ENCODE measurements around the gene SON.
"Not testable (repeated sequence)": the region's sequence is repeated elsewhere in the genome, so short reads cannot be mapped to it uniquely, and the experiment has no call there.

The SON gene

DNA sequence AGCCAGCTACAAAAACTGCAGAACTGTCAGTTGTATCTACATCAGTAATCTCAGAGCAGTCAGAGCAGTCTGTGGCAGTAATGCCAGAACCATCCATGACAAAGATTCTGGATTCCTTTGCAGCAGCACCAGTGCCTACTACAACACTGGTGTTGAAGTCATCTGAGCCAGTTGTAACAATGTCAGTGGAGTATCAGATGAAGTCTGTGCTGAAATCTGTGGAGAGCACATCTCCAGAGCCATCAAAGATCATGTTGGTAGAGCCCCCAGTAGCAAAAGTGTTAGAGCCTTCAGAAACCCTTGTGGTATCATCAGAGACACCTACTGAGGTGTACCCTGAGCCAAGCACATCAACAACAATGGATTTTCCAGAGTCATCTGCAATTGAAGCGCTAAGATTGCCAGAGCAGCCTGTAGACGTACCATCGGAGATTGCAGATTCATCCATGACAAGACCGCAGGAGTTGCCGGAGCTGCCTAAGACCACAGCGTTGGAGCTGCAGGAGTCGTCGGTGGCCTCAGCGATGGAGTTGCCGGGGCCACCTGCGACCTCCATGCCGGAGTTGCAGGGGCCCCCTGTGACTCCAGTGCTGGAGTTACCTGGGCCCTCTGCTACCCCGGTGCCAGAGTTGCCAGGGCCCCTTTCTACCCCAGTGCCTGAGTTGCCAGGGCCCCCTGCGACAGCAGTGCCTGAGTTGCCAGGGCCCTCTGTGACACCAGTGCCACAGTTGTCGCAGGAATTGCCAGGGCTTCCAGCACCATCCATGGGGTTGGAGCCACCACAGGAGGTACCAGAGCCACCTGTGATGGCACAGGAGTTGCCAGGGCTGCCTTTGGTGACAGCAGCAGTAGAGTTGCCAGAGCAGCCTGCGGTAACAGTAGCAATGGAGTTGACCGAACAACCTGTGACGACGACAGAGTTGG, 7.3 kb downstream of the SON start:
- no peak for DNase-seq

DNA sequence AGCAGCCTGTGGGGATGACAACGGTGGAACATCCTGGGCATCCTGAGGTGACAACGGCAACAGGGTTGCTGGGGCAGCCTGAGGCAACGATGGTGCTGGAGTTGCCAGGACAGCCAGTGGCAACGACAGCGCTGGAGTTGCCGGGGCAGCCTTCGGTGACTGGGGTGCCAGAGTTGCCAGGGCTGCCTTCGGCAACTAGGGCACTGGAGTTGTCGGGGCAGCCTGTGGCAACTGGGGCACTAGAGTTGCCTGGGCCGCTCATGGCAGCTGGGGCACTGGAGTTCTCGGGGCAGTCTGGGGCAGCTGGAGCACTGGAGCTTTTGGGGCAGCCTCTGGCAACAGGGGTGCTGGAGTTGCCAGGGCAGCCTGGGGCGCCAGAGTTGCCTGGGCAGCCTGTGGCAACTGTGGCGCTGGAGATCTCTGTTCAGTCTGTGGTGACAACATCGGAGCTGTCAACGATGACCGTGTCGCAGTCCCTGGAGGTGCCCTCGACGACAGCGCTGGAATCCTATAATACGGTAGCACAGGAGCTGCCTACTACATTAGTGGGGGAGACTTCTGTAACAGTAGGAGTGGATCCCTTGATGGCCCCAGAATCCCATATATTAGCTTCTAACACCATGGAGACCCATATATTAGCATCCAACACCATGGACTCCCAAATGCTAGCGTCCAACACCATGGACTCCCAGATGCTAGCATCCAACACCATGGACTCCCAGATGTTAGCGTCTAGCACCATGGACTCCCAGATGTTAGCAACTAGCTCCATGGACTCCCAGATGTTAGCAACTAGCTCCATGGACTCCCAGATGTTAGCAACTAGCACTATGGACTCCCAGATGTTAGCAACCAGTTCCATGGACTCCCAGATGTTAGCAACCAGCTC, 8.2 kb downstream of the SON start:
- no peak for DNase-seq

DNA sequence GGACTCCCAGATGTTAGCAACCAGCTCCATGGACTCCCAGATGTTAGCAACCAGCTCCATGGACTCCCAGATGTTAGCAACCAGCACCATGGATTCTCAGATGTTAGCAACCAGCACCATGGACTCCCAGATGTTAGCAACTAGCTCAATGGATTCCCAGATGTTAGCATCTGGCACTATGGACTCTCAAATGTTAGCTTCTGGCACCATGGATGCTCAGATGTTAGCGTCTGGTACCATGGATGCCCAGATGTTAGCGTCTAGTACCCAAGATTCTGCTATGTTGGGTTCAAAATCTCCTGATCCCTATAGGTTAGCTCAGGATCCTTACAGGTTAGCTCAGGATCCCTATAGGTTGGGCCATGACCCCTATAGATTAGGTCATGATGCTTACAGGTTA, 8.8 kb downstream of the SON start:
- DNase-seq: no peak

DNA sequence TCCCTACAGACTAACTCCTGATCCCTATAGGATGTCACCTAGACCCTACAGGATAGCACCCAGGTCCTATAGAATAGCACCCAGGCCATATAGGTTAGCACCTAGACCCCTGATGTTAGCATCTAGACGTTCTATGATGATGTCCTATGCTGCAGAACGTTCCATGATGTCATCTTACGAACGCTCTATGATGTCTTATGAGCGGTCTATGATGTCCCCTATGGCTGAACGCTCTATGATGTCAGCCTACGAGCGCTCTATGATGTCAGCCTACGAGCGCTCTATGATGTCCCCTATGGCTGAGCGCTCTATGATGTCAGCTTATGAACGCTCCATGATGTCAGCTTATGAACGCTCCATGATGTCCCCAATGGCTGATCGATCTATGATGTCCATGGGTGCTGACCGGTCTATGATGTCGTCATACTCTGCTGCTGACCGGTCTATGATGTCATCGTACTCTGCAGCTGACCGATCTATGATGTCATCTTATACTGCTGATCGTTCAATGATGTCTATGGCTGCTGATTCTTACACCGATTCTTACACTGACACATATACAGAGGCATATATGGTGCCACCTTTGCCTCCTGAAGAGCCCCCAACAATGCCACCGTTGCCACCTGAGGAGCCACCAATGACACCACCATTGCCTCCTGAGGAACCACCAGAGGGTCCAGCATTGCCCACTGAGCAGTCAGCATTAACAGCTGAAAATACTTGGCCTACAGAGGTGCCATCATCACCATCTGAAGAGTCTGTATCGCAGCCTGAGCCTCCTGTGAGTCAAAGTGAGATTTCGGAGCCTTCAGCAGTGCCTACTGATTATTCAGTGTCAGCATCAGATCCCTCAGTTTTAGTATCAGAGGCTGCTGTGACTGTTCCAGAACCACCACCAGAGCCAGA, 9.5 kb downstream of the SON start:
- DNase-seq: no peak

- no peak for DNase-seq
These were observed 10.3 kb downstream of the SON start for GRCh38 chr21:33552999-33553598.

DNA sequence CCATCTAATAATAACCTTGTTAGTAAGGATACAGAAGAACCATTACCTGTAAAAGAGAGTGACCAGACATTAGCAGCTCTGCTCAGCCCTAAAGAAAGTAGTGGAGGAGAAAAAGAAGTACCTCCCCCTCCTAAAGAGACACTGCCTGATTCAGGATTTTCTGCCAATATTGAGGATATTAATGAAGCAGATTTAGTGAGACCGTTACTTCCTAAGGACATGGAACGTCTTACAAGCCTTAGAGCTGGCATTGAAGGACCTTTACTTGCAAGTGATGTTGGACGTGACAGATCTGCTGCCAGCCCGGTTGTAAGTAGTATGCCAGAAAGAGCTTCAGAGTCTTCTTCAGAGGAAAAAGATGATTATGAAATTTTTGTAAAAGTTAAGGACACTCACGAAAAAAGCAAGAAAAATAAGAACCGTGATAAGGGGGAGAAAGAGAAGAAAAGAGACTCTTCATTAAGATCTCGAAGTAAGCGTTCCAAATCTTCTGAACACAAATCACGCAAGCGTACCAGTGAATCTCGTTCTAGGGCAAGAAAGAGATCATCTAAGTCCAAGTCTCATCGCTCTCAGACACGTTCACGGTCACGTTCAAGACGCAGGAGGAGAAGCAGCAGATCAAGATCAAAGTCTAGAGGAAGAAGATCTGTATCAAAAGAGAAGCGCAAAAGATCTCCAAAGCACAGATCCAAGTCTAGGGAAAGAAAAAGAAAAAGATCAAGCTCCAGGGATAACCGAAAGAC, 11.6 kb downstream of the SON start:
- DNase-seq: no peak

GRCh38 chr21:33554982-33555344, 12.1 kb downstream of the SON start:
- no peak for DNase-seq

- DNase-seq: no peak
These were observed 14.6 kb downstream of the SON start for GRCh38 chr21:33557447-33557846.

DNA sequence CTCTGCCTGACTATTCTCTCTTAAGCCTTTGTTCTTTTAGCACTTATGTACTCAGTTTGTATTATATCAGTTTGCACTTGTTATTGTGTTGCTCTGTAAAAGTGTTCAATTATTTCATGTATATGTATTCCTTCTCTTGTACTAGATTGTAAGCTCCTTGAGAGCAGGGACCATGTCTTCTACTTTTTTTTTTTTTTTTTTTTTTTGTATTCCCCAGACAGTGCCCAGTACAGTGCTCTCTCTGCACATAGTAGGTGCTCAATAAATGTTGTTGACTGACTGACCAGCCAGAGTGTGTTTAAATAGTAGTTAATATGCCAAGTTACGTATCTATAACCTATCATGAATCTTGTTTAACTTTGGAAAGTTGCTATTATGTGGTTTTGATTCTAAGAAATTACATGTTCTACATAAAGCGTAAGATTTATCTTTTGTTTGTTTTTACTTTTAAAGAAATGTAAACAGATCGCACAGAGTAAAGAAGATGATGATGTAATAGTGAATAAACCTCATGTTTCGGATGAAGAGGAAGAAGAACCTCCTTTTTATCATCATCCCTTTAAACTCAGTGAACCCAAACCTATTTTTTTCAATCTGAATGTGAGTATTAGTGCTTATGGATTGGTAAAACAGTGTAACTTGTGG, 16.1 kb downstream of the SON start:
- DNase-seq: no peak

GRCh38 chr21:33559813-33560212, 17.0 kb downstream of the SON start:
- DNase-seq: no peak

DNA sequence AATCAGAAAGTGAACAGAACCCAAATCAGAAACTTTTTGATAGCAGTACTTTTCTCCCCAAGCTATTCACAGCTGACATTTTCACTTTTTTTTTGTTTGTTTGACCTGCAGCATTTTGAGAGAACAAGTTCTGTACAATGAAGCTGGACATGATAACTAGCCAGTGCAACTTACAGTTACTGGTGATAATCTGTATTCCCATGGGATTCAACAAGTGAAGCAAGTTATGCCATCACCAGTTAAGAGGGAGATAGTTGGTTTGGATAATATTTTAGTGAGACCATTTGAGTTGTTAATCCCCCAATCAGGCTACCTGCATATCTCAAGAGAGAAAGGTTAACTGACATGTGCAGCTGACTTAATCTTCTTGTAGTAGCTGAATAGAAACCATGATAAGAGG, 18.1 kb downstream of the SON start:
- DNase-seq: no peak

DNA sequence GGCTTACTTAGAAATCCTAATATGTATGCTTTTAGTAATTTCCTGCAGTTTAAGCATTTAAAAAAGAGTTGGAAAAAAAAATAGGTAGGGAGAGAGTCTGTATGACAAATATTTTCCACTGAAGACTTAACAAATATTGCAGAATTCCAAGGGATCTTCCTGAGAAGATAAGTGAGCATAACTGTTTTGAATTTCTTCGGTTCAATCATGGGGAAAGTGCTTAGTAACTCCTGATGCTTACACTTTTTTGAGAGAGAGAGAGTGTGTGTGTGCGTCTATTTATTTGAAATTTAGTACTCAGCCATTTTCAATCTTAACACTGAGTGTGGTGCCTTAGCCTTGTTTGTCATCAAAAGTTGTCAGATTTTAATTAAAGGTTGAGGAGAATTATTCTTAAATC, 18.5 kb downstream of the SON start:
- no peak for DNase-seq

DNA sequence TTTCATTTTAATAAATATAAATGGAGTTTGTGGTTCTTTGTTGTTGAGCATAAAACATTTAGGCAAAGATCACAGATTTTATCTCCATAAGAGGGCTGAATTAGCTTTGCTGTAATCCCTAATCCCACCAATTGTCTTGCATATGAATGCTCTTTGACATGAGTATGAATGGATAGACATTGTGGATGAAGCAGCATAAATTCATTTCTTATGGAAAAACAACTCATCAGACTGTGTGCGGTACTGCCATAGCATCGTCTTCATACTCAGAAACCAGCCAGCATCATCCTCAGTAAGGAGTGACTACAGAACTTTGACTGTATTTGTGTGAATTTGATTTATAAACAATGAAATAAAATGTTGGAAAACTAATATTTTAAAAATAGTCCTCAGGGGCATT, 19.6 kb downstream of the SON start:
- no peak for DNase-seq

DNA sequence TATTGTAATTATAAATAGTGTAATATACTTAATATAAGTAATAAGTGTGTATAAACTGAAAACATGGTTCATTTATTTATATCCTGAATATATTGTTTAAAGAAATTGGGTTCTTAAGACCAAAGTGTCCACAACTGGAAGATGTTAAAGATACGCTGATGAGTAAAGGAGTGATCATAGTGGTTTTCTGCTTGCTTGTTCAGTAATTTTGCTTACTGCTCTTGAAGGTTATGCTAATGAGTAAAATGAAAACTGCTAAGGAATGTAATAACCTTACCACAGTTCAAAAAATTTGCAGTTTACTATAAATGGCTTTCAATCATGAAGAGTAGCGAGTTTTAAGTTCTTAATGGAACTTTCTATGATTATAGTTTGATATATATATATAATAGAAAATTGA, 23.7 kb downstream of the SON start:
- DNase-seq: no peak

- no peak for DNase-seq
These were observed 25.1 kb downstream of the SON start for GRCh38 chr21:33567914-33568313.

DNA sequence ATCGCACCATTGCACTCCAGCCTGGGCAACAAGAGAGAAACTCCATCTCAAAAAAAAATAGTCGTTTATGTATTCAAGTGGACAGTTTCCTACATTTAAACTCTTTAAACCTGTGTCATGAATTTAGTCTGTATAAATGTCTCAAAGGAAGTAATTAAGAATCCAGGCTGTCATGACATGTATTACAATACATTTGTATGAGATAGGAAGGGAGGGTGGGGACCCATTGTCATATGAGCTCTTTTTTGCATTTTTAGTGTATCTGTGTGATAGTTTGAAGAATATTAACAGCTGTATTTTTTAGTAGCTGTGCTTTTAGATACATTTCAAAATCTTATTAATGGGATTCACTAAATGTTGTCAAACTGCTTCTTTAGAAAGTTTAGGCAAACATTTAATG, 25.6 kb downstream of the SON start:
- DNase-seq: no peak

GRCh38 chr21:33569991-33570390, 27.2 kb downstream of the SON start:
- DNase-seq: no peak

DNA sequence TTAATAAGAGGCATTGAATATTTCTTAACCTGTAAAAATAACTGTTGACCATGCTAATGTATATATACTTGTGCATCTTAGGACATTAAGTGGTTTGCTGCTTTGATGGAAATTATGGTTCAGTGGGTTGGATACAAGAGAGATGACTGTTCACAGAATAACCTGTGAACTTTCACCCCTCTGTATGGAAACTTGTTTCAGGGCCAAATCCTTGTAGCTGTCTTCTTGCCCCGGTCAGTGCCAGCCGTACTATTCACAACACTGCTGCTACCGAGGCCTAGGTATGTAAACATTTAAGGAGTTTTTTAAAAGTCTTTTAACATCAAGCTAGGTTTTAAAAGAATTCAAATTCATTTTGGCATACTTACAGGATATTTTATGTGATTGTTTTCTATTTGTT, 29.5 kb downstream of the SON start:
- no peak for DNase-seq

GRCh38 chr21:33576741-33577141, 33.9 kb downstream of the SON start:
- not testable (repeated sequence) for DNase-seq

DNA sequence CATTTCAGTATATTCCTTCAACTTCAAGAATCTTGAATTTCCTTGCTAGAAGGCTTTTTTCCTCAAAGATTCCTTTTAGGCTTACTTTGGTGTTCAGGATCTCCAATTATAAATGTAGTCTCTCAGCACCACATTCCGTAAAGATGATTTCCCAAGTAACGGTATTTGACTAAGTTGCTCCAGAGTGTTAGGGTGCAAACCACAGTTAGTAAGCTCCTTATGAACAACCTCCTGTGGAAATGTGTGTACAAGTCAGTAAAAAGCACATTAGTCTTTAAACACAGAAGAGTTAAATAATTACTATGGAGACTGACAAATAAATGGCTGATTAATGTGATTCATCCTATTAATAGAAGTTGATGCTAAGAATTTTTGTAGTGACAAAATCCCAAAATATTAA, 35.4 kb downstream of the SON start:
- DNase-seq: no peak

DNA sequence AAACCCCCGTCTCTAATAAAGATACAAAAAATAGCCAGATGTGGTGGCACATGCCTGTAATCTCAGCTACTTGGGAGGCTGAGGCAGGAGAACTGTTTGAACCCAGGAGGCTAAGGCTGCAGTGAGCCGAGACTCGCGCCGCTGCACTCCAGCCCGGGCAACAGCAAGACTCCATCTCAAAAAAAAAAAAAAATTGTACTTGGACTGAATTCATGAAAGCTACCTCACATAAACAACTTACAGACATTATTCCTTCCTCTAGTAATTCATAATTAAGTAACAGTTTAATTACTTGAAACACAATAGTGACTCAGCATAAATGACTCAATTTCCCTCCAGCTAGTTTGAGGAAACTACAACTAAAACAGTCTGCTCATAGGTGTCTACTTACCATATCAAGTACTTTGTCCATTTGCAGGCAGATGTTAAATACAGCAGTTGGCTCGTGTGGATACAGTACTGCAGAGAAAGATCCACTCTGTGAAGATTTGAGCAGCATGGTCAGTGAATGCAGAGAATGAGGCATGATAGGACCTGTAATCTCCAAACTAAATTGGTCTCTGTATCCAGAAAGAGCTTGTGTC, 36.2 kb downstream of the SON start:
- no peak for DNase-seq
